Measurements from ENCODE around the gene CYP2D6. TPM values are rescaled to one million over a fixed set of nuclear protein-coding genes. Genes with fewer than 3 reads are reported as not detected.

The CYP2D6 gene
- total RNA-seq, 1 experiment from 2014 or later: 6.7 TPM

- DNase-seq: peak; percentile 95 to 98
- ChIA-PET POLR2A (ENCODE audit: unreplicated experiment) (interaction anchor here (0.5 to 0.7 kb wide), 3 partner anchors 11 to 1064 kb away, joined by 3 to 4 read pairs (median 4); partner anchors contain the start of gene NDUFA6), CTCF (interaction anchor here (0.9 kb wide), 1 partner anchor 333 kb away, joined by 3 read pairs; no protein-coding TSS in a partner anchor)
- Histone ChIP-seq H3K36me3 (ENCODE audit: low read depth) (no peaks in the 10 kb centered on the region), H3K4me2 (peak within 1 kb of the TSS; percentile 94), H3K9me3 (ENCODE audit: insufficient read depth, low read depth) (no peaks in the 10 kb centered on the region; the same call in 1 of the 2 replicates), H3K27ac (peak within 1 kb of the TSS; percentile 81), H3K4me3 (peak within 1 kb of the TSS; percentile 85), H4K20me1 (ENCODE audit: insufficient read depth) (no peaks in the 10 kb centered on the region), H3K9me2 (ENCODE audit: insufficient read depth) (no peaks in the 10 kb centered on the region), H3F3A (ENCODE audit: insufficient read depth, low read depth) (peaks cover 4% of the 10 kb centered on the region; the same call in 1 of the 2 replicates), H3K79me2 (ENCODE audit: low read depth) (peaks cover 19% of the 10 kb centered on the region), H3K4me1 (replicated peaks; ENCODE audit: insufficient read depth) (peaks cover 14% of the 10 kb centered on the region), H3K27me3 (ENCODE audit: insufficient read depth, low read depth) (no peaks in the 10 kb centered on the region), H2AFZ (peak within 1 kb of the TSS; percentile 92)
- TF ChIP-seq CTCF (conservative IDR thresholded peaks at IDR 0.05): no peak
- TF ChIP-seq EZH2 (IDR thresholded peaks at IDR 0.05; ENCODE audit: low read depth): no peak
- no TSS peak for BruUV-seq (replicated peaks)
- intact Hi-C loops (cut with micrococcal nuclease; ENCODE audit: unreplicated experiment): loop anchor here (1.0 to 10.0 kb wide), 3 partner anchors 9 to 135 kb away; partner anchors contain the start of genes CENPM, NAGA and NDUFA6
These were observed 51.0 kb downstream of the CYP2D6 start, which contains the start of gene SMDT1 for GRCh38 chr22:42079319-42080251. Gene SMDT1, plus strand, starts transcription at chr22:42079700. Its CDS starts 69 bp downstream, at chr22:42079769.

GRCh38 chr22:42078469-42079318, 51.9 kb downstream of the CYP2D6 start:
- Histone ChIP-seq H3F3A (ENCODE audit: insufficient read depth, low read depth) (peaks cover 4% of the 10 kb centered on the region; the same call in 1 of the 2 replicates), H3K4me3 (peak overlapping the region; percentile 85), H3K4me2 (peak overlapping the region; percentile 94), H4K20me1 (ENCODE audit: insufficient read depth) (no peaks in the 10 kb centered on the region), H3K79me2 (ENCODE audit: low read depth) (peaks cover 19% of the 10 kb centered on the region), H3K9me2 (ENCODE audit: insufficient read depth) (no peaks in the 10 kb centered on the region), H3K4me1 (replicated peaks; ENCODE audit: insufficient read depth) (peaks cover 14% of the 10 kb centered on the region), H3K27ac (peak overlapping the region; percentile 81), H3K27me3 (ENCODE audit: insufficient read depth, low read depth) (no peaks in the 10 kb centered on the region), H2AFZ (peak overlapping the region; percentile 92), H3K36me3 (ENCODE audit: low read depth) (no peaks in the 10 kb centered on the region), H3K9me3 (ENCODE audit: insufficient read depth, low read depth) (no peaks in the 10 kb centered on the region; the same call in 1 of the 2 replicates)
- POLR2A ChIA-PET (ENCODE audit: unreplicated experiment): no interaction called here
- TSS peak; percentile 93 for BruUV-seq (replicated peaks)
- CTCF ChIA-PET: no interaction called here
- TF ChIP-seq EZH2 (IDR thresholded peaks at IDR 0.05; ENCODE audit: low read depth) (no peak), CTCF (conservative IDR thresholded peaks at IDR 0.05) (no peak)
- intact Hi-C loops (cut with micrococcal nuclease; ENCODE audit: unreplicated experiment): loop anchor here (1.0 to 10.0 kb wide), 3 partner anchors 8 to 134 kb away; partner anchors contain the start of genes CENPM, NAGA and NDUFA6
- no peak for DNase-seq
